ENCODE results near the gene RPS25. TPM values are rescaled to one million over a fixed set of nuclear protein-coding genes. Genes with fewer than 3 reads are reported as not detected.

The RPS25 gene
- total and polyA plus RNA-seq, 9 of the 15 experiments (the other 6 are each of a cell fraction or from before 2014, with no cell fraction given): 1,553 to 5,486 (median 2,471) TPM

DNA sequence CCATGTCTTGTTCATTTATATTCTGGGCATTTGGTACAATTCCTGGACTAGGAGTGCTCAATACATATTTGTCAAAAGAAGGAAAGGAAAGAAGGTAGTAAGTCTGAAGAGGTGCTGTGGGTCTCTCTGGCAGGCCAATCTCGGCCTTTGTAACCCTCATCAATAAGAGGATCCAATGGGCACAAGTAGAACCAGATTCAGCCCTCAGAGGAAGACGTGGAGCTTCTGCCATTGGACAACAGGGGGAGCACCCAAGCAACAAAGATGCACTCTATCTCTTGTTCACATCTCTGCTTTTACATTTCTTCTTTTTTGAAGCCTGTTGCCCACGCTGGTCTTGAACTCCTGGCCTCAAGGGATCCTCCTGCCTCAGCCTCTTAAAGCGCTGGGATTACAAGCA lies 47.2 kb upstream of the RPS25 start (continued):
- TF ChIP-seq, protein P1, sequence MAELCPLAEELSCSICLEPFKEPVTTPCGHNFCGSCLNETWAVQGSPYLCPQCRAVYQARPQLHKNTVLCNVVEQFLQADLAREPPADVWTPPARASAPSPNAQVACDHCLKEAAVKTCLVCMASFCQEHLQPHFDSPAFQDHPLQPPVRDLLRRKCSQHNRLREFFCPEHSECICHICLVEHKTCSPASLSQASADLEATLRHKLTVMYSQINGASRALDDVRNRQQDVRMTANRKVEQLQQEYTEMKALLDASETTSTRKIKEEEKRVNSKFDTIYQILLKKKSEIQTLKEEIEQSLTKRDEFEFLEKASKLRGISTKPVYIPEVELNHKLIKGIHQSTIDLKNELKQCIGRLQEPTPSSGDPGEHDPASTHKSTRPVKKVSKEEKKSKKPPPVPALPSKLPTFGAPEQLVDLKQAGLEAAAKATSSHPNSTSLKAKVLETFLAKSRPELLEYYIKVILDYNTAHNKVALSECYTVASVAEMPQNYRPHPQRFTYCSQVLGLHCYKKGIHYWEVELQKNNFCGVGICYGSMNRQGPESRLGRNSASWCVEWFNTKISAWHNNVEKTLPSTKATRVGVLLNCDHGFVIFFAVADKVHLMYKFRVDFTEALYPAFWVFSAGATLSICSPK (IDR thresholded peaks at IDR 0.05; ENCODE audit: borderline replicate concordance): no peak
- TF ChIP-seq ZNF146 (CRISPR knock-in tag; IDR thresholded peaks at IDR 0.05; ENCODE audit: unreplicated experiment): no peak
- no peak for TF ChIP-seq TRIM24 (IDR thresholded peaks at IDR 0.05)
- no peak for TF ChIP-seq CCAR2 (IDR thresholded peaks at IDR 0.05; ENCODE audit: low read depth, low read length)
- no peak for TF ChIP-seq ZNF239 (CRISPR knock-in tag; IDR thresholded peaks at IDR 0.05)
- no peak for TF ChIP-seq ZC3H4 (CRISPR knock-in tag; IDR thresholded peaks at IDR 0.05; ENCODE audit: borderline replicate concordance)
- TF ChIP-seq ZNF347 (CRISPR knock-in tag; IDR thresholded peaks at IDR 0.05; ENCODE audit: low read depth): no peak
- no peak for TF ChIP-seq E2F3 (CRISPR knock-in tag; IDR thresholded peaks at IDR 0.05)
- no peak for TF ChIP-seq ZNF507 (tag; conservative IDR thresholded peaks at IDR 0.05)
- peak; percentile 24; the same call in 1 of the 2 replicates for TF ChIP-seq DPF2 (IDR thresholded peaks at IDR 0.05)
- TF ChIP-seq FOXK2 (conservative IDR thresholded peaks at IDR 0.05 in 1 of 2, IDR thresholded peaks at IDR 0.05 in 1 of 2; ENCODE audit: low read depth in 2 of 2): 0 out of 4 replicates have a peak, but pooled peaks of 1 of the 2 experiments have one; percentile 38
- TF ChIP-seq RBM17 (IDR thresholded peaks at IDR 0.05; ENCODE audit: borderline replicate concordance, low read depth, low read length): no peak
- no peak for TF ChIP-seq ZBTB1 (CRISPR knock-in tag; IDR thresholded peaks at IDR 0.05; ENCODE audit: borderline replicate concordance, low read depth)
- no peak for TF ChIP-seq ZC3H8 (IDR thresholded peaks at IDR 0.05)
- peak; percentile 96 for TF ChIP-seq PHF21A (IDR thresholded peaks at IDR 0.05; ENCODE audit: borderline replicate concordance, low read depth)
- TF ChIP-seq, protein P2, sequence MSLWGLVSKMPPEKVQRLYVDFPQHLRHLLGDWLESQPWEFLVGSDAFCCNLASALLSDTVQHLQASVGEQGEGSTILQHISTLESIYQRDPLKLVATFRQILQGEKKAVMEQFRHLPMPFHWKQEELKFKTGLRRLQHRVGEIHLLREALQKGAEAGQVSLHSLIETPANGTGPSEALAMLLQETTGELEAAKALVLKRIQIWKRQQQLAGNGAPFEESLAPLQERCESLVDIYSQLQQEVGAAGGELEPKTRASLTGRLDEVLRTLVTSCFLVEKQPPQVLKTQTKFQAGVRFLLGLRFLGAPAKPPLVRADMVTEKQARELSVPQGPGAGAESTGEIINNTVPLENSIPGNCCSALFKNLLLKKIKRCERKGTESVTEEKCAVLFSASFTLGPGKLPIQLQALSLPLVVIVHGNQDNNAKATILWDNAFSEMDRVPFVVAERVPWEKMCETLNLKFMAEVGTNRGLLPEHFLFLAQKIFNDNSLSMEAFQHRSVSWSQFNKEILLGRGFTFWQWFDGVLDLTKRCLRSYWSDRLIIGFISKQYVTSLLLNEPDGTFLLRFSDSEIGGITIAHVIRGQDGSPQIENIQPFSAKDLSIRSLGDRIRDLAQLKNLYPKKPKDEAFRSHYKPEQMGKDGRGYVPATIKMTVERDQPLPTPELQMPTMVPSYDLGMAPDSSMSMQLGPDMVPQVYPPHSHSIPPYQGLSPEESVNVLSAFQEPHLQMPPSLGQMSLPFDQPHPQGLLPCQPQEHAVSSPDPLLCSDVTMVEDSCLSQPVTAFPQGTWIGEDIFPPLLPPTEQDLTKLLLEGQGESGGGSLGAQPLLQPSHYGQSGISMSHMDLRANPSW (CRISPR knock-in tag; IDR thresholded peaks at IDR 0.05): no peak
- TF ChIP-seq BRD4 (IDR thresholded peaks at IDR 0.05): 0 out of 2 replicates have a peak, but pooled peaks have one; percentile 25
- TF ChIP-seq, protein P3, sequence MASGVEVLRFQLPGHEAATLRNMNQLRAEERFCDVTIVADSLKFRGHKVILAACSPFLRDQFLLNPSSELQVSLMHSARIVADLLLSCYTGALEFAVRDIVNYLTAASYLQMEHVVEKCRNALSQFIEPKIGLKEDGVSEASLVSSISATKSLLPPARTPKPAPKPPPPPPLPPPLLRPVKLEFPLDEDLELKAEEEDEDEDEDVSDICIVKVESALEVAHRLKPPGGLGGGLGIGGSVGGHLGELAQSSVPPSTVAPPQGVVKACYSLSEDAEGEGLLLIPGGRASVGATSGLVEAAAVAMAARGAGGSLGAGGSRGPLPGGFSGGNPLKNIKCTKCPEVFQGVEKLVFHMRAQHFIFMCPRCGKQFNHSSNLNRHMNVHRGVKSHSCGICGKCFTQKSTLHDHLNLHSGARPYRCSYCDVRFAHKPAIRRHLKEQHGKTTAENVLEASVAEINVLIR (CRISPR knock-in tag; IDR thresholded peaks at IDR 0.05): no peak
- no peak for TF ChIP-seq BDP1 (IDR thresholded peaks at IDR 0.05; ENCODE audit: insufficient read depth, insufficient read length)

Data from K562 (cell line).